Gastrocnemius medialis (tissue), 4 donors: ENCODE data around the gene DGCR6L. TPM values are rescaled to one million over a fixed set of nuclear protein-coding genes. Genes with fewer than 3 reads are reported as not detected.

Experiments
- ATAC-seq, 2 donors: fragments of 150-250 bp; one replicate each; pipeline ENCODE4 v1.9.1; 2016
- DNase-seq, 2 donors: peaks; one replicate each; pipeline ENCODE4 v3.0.0-alpha.2; 2019
- H3K27ac ChIP-seq, 4 donors: fragments of 200-600 bp; sonication (generic); 1 replicate in 1 of 4; 2 replicates in 3 of 4; pipeline ENCODE4 v1.5.1; 2016 to 2018; ENCODE audit warnings: mild to moderate bottlenecking in 2 of 4, moderate library complexity in 1 of 4
- H3K27me3 ChIP-seq, 3 donors: fragments of 200-600 bp; sonication (generic) in 2 of 3; 1 replicate in 1 of 3; 2 replicates in 2 of 3; pipeline versions ENCODE4 v1.5.1 to v1.6.0; 2016 to 2019; ENCODE audit warnings: mild to moderate bottlenecking in 1 of 3, moderate library complexity in 1 of 3
- H3K36me3 ChIP-seq, 2 donors: fragments of 200-600 bp; sonication (generic) in 1 of 2; one replicate each; pipeline ENCODE4 v1.5.1; 2017 to 2018
- H3K4me1 ChIP-seq, 2 donors: fragments of 200-600 bp; sonication (generic) in 1 of 2; one replicate each; pipeline ENCODE4 v1.5.1; 2016 to 2017; ENCODE audit warnings: mild to moderate bottlenecking in 2 of 2
- H3K4me3 ChIP-seq, 4 donors: fragments of 200-600 bp; sonication (generic) in 3 of 4; 1 replicate in 1 of 4; 2 replicates in 3 of 4; pipeline ENCODE4 v1.5.1; 2016 to 2019; ENCODE audit warnings: mild to moderate bottlenecking in 2 of 4
- H3K9me3 ChIP-seq, 3 donors: fragments of 200-600 bp; sonication (generic) in 2 of 3; 1 replicate in 1 of 3; 2 replicates in 2 of 3; pipeline ENCODE4 v1.5.1; 2016 to 2019
- CTCF ChIP-seq, 5 experiments: fragments of 450-650 bp in 3 of 5; fragments of 200-600 bp in 2 of 5; sonication (generic) in 2 of 5; IDR thresholded peaks in 4 of 5; conservative IDR thresholded peaks in 1 of 5; 1 replicate in 4 of 5; 2 replicates in 1 of 5; pipeline ENCODE4 v1.5.1; 2016 to 2019; ENCODE audit warnings: antibody characterized with exemption in 5 of 5, mild to moderate bottlenecking in 3 of 5, moderate library complexity in 3 of 5
- POLR2A ChIP-seq, 2 donors: fragments of 450-650 bp; IDR thresholded peaks; one replicate each; pipeline ENCODE4 v1.6.1; 2017; ENCODE audit warnings: antibody characterized with exemption in 2 of 2, mild to moderate bottlenecking in 2 of 2, moderate library complexity in 2 of 2
- in situ Hi-C, 4 donors: fragments of 200-750 bp; cut with MboI; loops; one replicate each; pipeline versions ENCODE4 v1.15.0 to v1.8.0; 2017; ENCODE audit warnings: low sequenced_read_pairs in 4 of 4
- intact Hi-C: fragments of 100-400 bp; cut with DNase I; formaldehyde crosslinking; loops from one replicate; pipeline ENCODE4 v1.15.1; 2023; ENCODE audit warnings: low total_unique reads
- total RNA-seq, 4 donors: library from RNA; depleted of rRNA; stranded (reverse); fragments of >200 nt; gene quantifications; one replicate each; pipeline versions ENCODE4 v1.1.0 to v1.2.3, GENCODE V29; 2016

DGCR6L gene
- total RNA-seq, 4 donors from 2014 or later = 43.5 to 105 (median 67.5) TPM

- TF ChIP-seq CTCF (IDR thresholded peaks at IDR 0.05 in 4 of 5, conservative IDR thresholded peaks at IDR 0.05 in 1 of 5) = no peak
- TF ChIP-seq POLR2A (IDR thresholded peaks at IDR 0.05) = no peak
- no peaks in the 10 kb centered on the region for H3K9me3 ChIP-seq
- H3K36me3 ChIP-seq = no peaks in the 10 kb centered on the region
- H3K27me3 ChIP-seq = peaks cover 0 to 5% (median 0%) of the 10 kb centered on the region in 3 donors
- in situ Hi-C loops = no loop called here
- DNase-seq (no peak), ATAC-seq (no peak)
- H3K27ac ChIP-seq = no peak overlapping the region
- intact Hi-C loops = loop anchor here (5.0 kb wide), 1 partner anchor 108 kb away; no protein-coding TSS in a partner anchor
- no peak overlapping the region for H3K4me3 ChIP-seq
- no peaks in the 10 kb centered on the region for H3K4me1 ChIP-seq
Measured at GRCh38 chr22:20264614-20265452, 55.0 kb downstream of the DGCR6L start.

Other genes starting within 250 kb of the DGCR6L start
- gene DGCR8, start 239.8 kb downstream of the DGCR6L start, total RNA-seq = 10 to 100 TPM in 2 of 4 donors, 1 to 10 TPM in 2; 5.2 to 16.5 (median 11.2) TPM
- 100 to 1,000 TPM in 2 of 4 donors, 10 to 100 TPM in 2; 79.4 to 147 (median 120) TPM for gene RANBP1, start 204.0 kb downstream of the DGCR6L start, total RNA-seq
- gene TRMT2A, start 202.8 kb downstream of the DGCR6L start, total RNA-seq = 10 to 100 TPM; 16.9 to 38.0 (median 28.2) TPM
- gene ZDHHC8, start 188.3 kb downstream of the DGCR6L start, total RNA-seq = 10 to 100 TPM in 3 of 4 donors, 1 to 10 TPM in 1; 7.3 to 15.8 (median 12.8) TPM
- 1 to 10 TPM in 1 of 4 donors, under 1 TPM in 1, not detected in 2; 0.82 to 3.5 TPM for gene CCDC188, start 169.0 kb downstream of the DGCR6L start, total RNA-seq
- under 1 TPM in 2 of 4 donors, not detected in 2; 0.29 to 0.75 TPM for gene RTN4R, start 51.7 kb downstream of the DGCR6L start, total RNA-seq
- gene ZNF74, start 74.1 kb upstream of the DGCR6L start, total RNA-seq = 1 to 10 TPM; 3.0 to 6.9 (median 4.9) TPM
- gene SCARF2, start 117.8 kb upstream of the DGCR6L start, total RNA-seq = 1 to 10 TPM; 1.8 to 4.0 (median 2.3) TPM
- gene KLHL22, start 175.7 kb upstream of the DGCR6L start, total RNA-seq = 10 to 100 TPM; 24.1 to 32.2 (median 28.4) TPM
- gene MED15, start 187.6 kb upstream of the DGCR6L start, total RNA-seq = 10 to 100 TPM; 37.5 to 69.4 (median 52.7) TPM